Suppressor macrophage (primary cell): Measurements from ENCODE around the gene SREBF2.

Experiments
- DNase-seq, 4 experiments: peaks; one replicate each; pipeline ENCODE4 v3.0.0-alpha.2; 2020 to 2022

Gene SREBF2

DNA sequence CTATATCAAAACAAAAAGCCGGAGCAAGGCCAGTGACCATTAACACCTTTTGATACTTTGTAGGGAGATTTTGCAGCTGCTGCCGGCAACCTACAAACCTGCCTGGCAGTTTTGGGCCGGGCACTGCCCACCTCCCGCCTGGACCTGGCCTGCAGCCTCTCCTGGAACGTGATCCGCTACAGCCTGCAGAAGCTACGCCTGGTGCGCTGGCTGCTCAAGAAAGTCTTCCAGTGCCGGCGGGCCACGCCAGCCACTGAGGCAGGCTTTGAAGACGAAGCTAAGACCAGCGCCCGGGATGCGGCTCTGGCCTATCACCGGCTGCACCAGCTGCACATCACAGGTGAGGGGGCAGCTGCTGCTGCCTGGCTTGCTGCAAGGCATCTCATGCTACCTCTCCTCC lies 47.7 kb downstream of the SREBF2 start:
- DNase-seq, result no peak

DNA sequence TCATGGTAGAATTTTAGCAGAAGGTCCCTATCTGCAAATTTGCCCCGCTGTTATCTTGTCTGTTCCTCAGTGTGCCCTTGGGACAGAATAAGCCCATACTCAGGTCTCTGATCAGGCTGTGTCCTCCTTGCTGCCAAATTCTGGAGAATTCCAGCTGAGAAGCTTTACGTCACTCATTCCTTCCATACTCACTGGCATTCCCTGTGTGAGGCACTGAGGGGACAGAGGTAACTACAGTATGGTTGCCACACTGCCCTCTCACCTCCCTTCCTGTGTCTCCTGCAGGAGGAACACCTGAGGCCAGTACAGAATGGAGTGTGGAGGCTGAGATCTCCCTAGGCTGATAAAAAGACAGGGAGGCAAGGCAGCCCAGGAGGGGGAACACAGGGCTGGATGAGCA lies 50.5 kb downstream of the SREBF2 start:
- no peak for DNase-seq

DNA sequence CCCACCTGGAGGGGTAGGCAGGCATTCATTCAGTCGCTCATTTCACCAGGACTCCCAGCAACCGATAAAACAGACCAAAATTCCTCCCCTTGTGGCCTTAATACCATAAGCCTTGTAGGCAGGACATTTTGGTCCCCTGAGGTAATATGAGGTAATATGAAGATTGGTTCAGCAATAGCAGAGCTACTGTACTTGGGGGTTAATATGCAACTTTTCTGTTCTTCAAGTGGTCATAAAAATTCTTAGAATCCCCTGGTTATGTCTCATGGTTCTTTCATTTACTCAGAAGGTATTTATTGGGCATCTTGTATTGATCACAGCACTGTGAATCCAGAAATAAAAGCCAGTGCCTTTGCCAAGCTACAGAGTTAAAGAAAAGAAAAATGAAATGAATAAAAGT lies 52.2 kb downstream of the SREBF2 start:
- DNase-seq, result no peak

DNA sequence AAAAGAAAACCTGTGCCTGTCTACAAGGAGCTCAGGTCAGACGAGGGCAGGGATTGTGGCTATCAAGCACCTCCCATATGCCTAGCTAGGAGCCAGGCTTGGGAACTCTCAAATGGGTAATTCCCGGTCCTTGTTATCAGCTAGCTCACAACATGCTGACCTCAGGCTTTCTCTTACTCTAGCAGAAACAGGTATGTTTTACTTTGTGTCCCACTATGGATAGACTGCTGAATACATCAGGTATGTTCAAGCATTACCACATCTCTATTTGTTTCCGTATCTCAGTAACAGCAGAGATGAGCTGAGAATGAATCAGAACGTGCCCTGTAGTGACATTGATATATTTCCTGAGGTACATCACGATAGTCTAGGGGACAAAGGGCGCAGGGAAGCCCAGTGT lies 52.6 kb downstream of the SREBF2 start:
- DNase-seq, result no peak

DNA sequence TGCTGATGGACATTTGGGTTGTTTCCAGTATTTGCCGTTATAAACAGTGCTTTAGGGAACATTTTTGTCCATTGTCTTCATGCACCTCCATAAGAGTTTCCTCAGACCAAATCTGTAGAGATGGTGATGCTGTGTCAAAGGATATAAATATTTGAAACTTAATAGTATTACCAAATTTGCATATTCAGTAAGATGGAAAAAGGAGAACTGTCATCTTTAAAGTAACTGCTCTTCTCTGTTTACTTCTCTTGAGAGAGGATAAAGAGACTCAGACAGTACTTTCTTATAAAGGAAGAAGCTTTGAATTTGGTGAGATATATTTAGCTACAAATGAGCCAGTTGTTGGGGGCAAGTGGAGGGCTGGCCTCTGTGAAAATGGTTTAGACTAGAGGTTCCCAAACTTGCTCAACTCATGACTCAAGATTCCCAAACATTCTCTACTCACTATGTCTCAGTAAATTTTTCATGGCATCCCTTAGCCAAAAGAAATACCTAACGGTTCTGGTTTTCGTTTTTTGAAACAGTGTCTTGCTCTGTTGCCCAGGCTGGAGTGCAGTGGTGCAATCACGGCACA lies 55.8 kb downstream of the SREBF2 start:
- no peak for DNase-seq

DNA sequence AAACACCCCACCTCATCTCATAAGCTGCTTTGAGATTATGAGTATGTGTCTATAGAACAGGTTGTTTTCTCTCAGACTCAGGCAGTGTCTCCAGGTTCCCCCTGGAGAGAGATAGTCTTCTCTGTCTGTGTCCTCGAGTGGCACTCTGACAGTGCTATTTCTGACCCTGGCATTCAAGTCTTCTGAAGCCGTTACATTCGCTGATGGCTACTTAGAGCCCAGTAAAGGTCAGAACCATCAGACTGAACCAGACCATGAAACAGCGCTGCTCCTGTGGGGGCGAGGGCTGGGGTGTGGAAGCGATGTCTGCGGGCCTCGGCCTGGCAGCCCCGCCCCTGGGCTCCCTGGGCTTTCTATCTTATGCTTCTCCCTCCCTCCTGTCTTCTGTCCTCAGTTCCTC lies 58.5 kb downstream of the SREBF2 start:
- DNase-seq, result no peak

DNA sequence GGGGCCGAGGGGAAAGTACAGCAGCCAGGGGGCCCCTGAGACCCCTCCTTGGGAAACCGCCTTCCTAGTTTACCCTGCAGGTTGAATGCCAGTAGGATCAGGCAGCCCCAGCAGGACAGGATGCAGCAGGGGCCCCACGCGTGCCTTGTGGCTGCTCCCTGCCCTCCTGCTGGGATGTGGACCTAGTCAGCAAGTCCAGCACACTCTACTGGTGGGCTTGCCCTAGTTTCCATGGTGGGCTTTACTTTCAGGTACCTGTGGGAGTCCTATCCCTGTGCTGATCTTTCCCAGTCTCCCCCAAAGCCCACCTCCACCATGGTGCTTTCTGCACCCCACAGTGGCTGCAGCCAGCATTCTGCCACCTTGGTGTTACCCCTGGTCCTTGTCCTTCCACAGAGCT lies 59.8 kb downstream of the SREBF2 start:
- no peak for DNase-seq

DNA sequence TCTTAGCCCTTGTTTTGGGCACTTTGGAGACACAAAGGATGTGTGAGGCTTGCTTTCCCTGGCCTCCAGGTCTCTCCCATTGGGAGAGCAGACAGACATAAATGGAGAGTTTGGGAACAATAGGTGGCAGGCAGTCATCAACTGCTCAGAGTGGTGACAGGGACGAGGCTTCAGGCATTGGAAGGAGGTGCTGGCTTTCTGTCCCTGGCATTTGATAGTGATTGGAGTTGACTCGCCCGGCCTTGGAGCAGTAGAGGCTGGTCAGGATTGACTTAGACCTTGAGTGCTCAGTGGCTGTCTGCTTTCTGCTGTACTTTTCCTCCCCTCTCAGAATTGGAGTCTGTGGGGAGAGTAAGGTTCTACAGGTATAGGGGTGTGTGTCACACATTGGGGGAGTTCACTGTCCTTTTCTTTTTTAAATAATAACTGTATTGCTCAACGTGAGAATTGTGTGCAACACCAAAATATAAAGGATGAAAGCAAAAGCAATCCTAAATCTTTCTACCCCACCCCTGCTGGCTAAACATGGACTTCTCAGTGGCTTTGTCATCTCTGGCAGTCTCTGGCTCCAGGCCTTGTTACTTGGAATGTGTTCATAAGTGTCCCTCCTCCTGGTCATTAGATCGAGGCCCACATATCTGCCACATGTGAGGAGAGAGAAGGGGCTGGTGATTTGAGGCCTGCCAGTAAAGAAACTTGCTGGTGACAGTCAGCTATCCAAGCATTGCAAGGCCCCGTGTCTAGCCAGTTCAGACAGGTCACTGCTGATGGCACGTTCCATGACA lies 60.9 kb downstream of the SREBF2 start:
- DNase-seq, result no peak

DNA sequence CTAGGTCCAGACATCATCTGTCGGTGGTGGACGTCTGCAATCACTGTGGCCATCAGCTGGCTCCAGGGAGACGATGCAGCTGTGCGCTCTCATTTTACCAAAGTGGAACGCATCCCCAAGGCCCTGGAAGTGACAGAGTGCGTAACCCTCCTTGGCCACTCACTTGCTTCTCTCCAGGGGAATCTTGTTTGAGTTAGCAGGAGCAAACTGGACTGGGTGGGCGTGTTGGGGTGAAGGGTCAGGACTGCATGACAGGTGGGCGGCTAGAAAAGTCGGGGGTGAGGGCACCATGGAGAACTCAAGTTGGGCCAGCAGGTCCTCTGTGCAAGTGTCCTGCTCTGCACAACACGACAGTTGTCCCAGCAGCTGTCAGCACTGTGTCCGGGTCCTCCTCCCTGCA lies 65.7 kb downstream of the SREBF2 start:
- DNase-seq, result no peak

DNA sequence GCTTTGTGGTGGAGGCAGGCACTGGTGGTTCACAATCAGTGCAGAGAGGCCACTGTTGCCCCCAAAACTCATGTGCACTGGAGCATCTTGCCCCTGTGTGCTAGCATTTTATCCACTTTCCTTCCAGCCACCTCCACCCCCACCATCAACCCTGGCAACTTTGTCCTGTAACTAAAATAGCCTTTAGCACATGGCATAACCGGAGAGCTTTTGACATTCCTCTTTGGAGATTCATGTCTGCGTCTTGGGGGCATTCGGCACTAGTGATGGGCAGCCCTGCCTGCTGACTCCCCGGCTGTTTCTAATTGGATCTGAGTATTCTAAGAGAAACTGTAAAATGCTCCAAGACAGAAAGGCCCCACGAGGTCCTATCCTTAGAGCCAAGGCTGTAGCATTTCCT lies 66.2 kb downstream of the SREBF2 start:
- DNase-seq, result no peak

DNA sequence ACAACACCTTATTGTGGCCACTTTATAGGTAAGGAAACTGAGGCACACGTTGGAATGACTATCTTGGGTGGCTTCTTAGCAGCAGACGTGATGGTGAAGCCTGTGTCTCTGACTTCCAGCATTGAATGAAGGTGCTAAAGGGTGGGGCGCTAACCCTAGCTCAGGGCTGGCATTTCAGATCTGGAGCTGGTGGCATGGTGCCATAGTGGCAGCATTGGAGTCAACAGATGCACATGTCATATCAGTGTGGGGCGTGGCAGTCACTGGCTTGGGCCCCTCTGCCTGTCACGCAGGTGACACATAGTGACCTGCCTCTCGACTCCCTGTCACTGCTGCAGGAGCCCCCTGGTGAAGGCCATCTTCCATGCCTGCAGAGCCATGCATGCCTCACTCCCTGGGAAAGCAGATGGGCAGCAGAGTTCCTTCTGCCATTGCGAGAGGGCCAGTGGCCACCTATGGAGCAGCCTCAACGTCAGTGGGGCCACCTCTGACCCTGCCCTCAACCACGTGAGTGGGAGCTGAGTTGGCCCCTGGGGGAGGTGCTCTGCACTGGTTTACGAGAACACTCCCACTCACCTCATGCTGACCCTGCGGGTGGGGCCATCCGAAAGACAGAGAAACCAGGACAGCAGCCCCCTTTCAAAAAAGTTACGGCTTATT lies 67.2 kb downstream of the SREBF2 start:
- DNase-seq, result no peak

DNA sequence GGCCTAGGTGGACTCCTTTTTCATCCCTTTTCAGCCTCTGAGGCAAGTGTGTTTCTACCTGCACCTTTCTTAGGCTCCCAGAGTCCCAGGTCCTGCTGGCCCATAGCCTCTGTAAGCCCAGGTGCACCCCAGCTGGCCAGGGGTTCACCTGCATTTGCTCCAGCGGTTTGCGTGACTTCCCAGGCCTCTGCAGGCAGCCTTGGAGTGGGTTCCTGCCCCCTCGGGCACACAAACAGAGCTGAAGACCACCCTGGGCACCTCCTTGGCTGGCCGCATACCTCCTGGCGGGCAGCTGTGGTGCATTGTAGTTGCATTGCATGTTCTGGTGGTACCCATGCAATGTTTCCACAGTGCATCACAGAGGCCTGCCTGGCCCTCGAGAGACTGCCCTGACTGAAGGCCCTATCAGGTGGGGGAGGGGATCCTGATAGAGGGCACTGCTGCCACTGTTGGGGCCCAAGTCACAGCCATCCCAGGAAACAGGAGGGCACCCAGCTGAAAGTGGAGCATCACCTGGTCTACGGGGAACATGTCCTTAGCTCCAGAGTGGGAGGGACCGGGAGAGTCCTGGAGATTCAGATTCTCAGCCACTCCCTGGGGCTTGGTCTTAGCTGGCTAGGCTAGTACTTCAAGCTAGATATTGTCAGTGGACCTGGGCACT lies 67.9 kb downstream of the SREBF2 start:
- DNase-seq, result no peak

DNA sequence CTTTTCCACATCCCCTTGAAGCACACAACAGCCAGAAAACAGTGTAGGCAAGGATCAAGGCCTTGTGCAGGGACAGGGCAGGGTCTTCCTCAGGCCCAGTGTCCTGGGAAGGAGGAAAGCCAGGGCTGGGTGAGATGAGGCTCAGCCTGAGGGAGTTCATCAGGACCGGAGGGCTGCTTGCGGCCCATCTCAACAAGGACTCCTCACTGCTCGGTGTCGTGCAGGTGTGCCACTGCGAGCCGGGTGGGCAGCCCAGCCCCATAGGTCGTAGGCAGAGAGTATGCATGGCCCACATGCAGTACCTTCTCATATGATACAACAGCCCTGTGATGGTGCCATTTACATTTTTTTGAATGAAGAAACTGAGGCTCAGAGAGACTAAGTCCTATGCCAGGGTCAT lies 69.1 kb downstream of the SREBF2 start:
- no peak for DNase-seq

DNA sequence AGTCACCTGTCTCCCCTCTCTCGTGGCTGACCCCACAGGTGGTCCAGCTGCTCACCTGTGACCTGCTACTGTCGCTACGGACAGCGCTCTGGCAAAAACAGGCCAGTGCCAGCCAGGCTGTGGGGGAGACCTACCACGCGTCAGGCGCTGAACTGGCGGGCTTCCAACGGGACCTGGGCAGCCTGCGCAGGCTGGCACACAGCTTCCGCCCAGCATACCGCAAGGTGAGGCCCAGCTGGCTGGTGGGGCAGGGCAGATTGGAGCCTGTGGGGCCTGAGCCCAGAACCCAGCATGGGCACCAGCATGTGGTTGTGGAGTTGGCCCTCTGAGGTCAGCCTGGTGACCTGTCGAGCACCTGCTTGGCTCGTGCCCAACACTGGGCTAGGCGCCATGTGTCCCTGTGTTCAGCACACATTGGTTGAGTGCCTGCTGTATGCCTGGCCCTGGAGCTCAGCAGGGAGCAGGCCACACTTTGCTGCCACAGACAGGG lies 70.1 kb downstream of the SREBF2 start:
- no peak for DNase-seq

DNA sequence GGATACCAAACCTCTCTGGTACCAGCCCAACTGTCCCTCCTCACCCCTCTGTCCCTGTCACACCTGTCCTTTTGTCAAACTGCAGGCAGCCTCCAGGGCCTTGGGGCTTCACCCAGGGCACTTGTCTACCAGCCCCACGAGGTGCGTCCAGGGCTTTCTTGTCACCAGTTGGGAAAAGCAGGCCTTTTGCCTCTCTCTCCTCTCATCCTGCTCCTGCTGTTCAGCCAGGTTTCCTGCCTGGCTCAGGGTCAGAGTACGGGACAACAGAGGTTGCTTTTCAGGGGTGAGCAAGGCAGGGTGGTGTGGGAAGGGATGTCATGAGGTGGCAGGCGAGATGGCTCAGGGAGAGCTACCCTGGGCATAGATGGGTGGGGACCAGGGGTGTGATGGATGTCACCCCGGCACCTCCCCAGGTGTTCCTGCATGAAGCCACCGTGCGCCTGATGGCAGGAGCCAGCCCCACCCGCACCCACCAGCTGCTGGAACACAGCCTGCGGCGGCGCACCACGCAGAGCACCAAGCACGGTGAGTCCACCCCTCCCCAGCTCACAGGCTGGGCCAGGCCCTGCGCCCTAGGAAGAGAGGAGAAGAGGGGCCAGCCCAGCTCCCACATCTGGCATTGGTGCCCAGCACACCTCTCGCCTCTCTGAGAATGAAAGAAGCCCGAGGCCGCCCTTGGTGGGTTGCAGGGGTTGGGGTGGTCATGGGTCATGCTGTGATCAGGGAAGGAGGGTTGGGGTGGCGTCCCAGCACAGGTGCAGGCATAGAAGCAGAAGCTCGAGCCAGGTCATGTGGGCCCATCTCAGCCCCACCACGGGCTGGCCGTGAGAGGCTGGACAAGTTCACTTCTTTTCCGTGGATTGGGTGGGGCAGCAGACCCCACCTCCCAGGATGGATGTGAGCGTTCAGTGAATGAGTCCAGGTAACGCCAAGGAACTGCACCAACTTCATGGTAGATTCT lies 71.8 kb downstream of the SREBF2 start:
- DNase-seq, result no peak

DNA sequence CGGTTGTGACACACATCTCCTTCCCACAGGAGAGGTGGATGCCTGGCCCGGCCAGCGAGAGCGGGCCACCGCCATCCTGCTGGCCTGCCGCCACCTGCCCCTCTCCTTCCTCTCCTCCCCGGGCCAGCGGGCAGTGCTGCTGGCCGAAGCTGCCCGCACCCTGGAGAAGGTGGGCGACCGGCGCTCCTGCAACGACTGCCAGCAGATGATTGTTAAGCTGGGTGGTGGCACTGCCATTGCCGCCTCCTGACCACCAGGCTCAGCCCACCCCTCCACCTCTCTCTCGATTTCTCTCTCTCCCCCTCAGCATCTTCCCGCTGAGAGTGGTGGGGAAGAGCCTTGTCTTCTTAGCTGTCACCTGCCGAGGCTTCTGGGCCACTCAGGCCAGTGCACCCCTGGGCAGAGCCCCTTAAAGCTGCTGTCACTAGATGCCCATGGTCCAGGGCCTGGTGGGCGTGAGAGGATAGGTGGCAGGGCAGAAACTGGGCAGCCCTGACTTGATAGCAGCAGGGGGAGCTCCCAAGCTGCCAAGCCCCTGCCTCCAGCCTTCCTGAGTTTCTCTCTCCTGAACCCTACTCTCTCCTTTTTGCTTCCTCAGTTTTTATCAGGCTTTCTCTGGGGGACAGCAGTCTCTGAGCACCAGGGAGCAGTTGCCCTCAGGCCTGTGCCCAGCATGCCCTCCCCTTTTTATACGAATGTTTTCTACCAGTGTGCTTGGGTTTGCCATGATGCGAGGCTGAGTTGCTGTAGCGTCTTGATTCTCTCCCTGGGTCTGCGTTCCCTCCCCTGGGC lies 72.7 kb downstream of the SREBF2 start:
- DNase-seq, result no peak

DNA sequence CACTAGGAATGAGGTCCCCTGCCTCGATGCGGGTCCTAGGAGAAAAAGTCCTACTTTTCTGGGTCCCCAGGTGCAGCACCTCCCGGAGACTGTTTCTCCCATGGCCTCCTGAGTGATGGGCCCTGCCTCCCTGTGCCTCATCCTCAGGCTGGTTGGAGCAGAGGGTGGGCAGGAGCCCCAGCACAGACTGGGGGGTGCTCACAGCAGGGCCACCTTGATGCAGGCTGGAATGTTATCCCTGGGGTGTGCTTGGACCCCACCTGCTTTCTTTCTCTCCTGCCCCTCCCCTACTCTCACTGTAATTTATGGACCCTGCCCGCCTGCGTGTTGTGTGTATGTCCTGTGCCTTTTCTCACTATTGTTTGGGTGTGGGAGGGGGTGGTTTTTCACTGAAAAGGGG lies 73.9 kb downstream of the SREBF2 start:
- DNase-seq, result no peak

DNA sequence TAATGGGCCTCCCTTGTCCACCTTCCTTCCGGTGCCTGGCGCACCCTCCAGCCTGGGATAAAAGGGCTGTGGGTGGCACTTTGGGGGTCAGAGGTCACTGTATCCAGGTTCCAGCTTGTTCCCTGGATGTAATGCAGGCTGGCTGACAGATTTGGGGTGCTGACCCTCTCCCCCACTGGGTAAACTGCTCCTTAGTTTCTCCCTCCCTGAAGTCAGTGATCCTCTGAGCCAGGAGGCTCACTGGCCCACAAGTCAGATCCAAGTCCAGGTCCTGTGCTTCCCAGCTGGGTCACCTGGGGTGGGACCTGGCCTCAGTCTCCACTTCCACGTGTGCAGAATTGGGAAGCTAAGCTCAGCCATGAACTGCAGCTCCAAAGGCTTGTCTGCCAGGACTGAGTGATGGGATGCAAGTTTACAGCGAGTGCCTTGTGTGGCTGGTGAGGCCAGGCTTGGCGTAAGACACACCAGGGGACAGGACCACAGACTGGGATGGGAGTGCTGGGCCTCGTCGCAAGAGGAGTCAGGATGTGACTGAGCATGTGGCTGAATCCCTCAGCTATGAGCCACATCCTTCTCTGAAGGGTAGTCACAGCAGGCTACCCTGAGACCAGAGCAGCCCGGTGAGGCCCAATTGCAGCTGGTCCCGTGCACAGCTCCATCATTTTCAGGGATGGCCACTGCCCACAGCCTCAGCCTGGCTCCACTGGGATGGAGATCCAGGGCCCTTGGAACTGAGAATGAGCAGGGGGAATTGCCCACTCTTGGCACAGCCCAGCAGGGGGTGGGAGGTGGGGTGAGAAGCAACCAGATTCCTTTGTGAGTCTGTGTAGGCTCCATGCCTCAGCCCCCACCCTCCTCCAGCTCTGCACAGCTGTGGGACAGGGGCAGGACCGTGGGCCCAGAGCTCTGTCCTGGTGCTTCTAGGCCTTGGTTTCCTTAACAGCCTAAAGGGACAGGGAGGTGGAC lies 74.8 kb downstream of the SREBF2 start:
- no peak for DNase-seq

DNA sequence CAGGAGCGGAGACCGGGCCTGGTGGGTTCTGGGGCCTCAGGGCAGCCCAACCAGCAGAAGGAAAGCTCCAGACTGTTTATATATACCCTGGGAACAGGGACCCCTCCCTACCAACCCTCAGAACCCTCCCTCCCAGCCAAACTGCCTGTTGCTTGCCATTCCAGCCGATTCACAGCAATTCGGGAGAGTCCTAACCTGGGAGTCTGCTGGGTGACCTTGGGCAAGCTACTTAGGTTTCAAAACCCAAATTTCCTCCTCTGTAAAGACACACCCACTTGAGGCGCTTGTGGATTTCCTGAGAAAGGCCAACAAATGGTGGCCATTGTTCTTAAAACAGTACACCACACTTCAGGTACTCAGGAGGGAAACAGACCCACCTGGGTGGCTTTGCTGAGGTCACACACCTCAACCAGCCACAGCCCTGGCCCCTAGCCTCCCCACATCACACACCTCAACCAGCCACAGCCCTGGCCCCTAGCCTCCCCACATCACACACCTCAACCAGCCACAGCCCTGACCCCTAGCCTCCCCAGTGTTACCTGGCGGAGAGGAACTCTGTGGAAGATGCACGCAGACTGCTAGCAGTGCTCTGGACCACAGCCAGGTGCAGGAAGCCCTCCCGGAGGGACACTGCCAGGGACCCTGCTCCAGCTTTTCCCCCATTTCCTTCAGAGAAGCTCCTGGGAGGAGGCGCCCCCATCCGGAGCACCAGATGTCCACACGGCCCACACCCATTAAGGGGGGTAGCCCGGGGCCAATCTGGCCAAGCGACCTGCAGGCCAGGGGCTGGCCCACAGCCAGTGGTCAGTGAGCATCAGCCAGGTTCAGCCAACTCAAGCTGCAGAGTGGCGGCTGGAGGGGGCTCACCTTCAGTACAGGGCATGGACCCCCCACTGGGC lies 75.8 kb downstream of the SREBF2 start:
- DNase-seq, result no peak
